Keratinocyte (primary cell): ENCODE measurements around the gene NEB. TPM values are rescaled to one million over a fixed set of nuclear protein-coding genes. Genes with fewer than 3 reads are reported as not detected.

Experiments used
- DNase-seq: peaks from one replicate; pipeline ENCODE4 v3.0.0-alpha.2; 2011; ENCODE audit warnings: low read depth, missing footprints, low spot score
- FAIRE-seq: peaks from 2 replicates; lab custom pipeline; 2011; peaks lifted over from hg19 to GRCh38; lab: Jason Lieb, UNC
- H2AFZ ChIP-seq: 2 replicates; pipeline ENCODE4 v1.6.0; 2012; ENCODE audit warnings: low read length, control low read depth, inconsistent platforms; ENCODE audit not compliant: control insufficient read depth
- H3K27ac ChIP-seq: 2 replicates; pipeline ENCODE4 v1.5.1; 2011; ENCODE audit warnings: low read length; ENCODE audit not compliant: control insufficient read depth, insufficient read depth
- H3K27me3 ChIP-seq: 3 replicates; pipeline ENCODE4 v1.6.0; 2011; ENCODE audit warnings: low read length; ENCODE audit not compliant: control insufficient read depth, insufficient read depth; ENCODE audit errors: extremely low read depth
- H3K36me3 ChIP-seq, 2 experiments: 2 replicates in 1 of 2; 3 replicates in 1 of 2; pipeline ENCODE4 v1.5.1; 2011; ENCODE audit warnings: low read length in 2 of 2, mild to moderate bottlenecking in 1 of 2; ENCODE audit not compliant: control insufficient read depth in 2 of 2, insufficient read depth in 2 of 2; ENCODE audit errors: extremely low read depth in 1 of 2
- H3K4me1 ChIP-seq: 3 replicates; pipeline ENCODE4 v1.5.1; 2011; ENCODE audit warnings: low read length; ENCODE audit not compliant: control insufficient read depth, insufficient read depth; ENCODE audit errors: extremely low read depth
- H3K4me2 ChIP-seq: 3 replicates; pipeline ENCODE4 v1.6.0; 2011; ENCODE audit warnings: low read depth, low read length; ENCODE audit not compliant: control insufficient read depth, insufficient read depth; ENCODE audit errors: extremely low read depth
- H3K4me3 ChIP-seq, 3 experiments: fragments of 200-600 bp in 1 of 3; sonication (generic) in 1 of 3; 2 replicates in 2 of 3; 3 replicates in 1 of 3; pipeline ENCODE4 v1.5.1; 2011 to 2016; ENCODE audit warnings: low read length in 3 of 3, mild to moderate bottlenecking in 3 of 3, control low read depth in 2 of 3, inconsistent platforms in 1 of 3, low read depth in 1 of 3, mixed read lengths in 1 of 3, mixed run types in 1 of 3, moderate library complexity in 1 of 3; ENCODE audit not compliant: control insufficient read depth in 2 of 3, insufficient read depth in 2 of 3; ENCODE audit errors: extremely low read depth in 1 of 3
- H3K79me2 ChIP-seq: 2 replicates; pipeline ENCODE4 v1.6.0; 2012; ENCODE audit warnings: low read length; ENCODE audit not compliant: control insufficient read depth, insufficient read depth
- H3K9ac ChIP-seq: 3 replicates; pipeline ENCODE4 v1.6.0; 2011; ENCODE audit warnings: low read length; ENCODE audit not compliant: control insufficient read depth, insufficient read depth; ENCODE audit errors: extremely low read depth
- H3K9me1 ChIP-seq: 3 replicates; pipeline ENCODE4 v1.6.0; 2011; ENCODE audit warnings: low read length; ENCODE audit not compliant: control insufficient read depth, insufficient read depth; ENCODE audit errors: extremely low read depth
- H3K9me3 ChIP-seq: 2 replicates; pipeline ENCODE4 v1.5.1; 2012; ENCODE audit warnings: low read depth, low read length; ENCODE audit not compliant: control insufficient read depth
- H4K20me1 ChIP-seq: 3 replicates; pipeline ENCODE4 v1.6.0; 2011; ENCODE audit warnings: low read length; ENCODE audit not compliant: control insufficient read depth, insufficient read depth; ENCODE audit errors: extremely low read depth
- EZH2 ChIP-seq: IDR thresholded peaks from one replicate; pipeline ENCODE4 v1.6.1; 2012; ENCODE audit warnings: inconsistent platforms, mild to moderate bottlenecking, low read length, moderate library complexity
- dilution Hi-C: fragments of 300-500 bp; cut with MboI; formaldehyde crosslinking; loops from one replicate; pipeline ENCODE4 v1.7.0; 2020; ENCODE audit warnings: low sequenced_read_pairs; ENCODE audit not compliant: extremely low pct_ligation_motif_present
- polyA plus RNA-seq, 5 experiments: library from polyadenylated mRNA; depleted of rRNA in 3 of 5; stranded (reverse) in 3 of 5; stranded (forward) in 1 of 5; unstranded in 1 of 5; fragments of >200 nt; gene quantifications; 1 replicate in 1 of 5; 2 replicates in 3 of 5; 3 replicates in 1 of 5; pipeline versions ENCODE4 v1.2.1 to v1.2.3, GENCODE V29; 2011 to 2012; ENCODE audit warnings: missing spikeins in 2 of 5, low read depth in 1 of 5, low replicate concordance in 1 of 5
- TF ChIP-seq, protein P1 (sequence below), 3 experiments: IDR thresholded peaks in 1 of 3; conservative IDR thresholded peaks in 1 of 3; optimal IDR thresholded peaks in 1 of 3; 2 replicates in 2 of 3; 3 replicates in 1 of 3; pipeline versions ENCODE3 to v1.5.1; 2011; ENCODE audit warnings: low read length in 3 of 3, mild to moderate bottlenecking in 3 of 3, moderate library complexity in 2 of 3, control low read depth in 1 of 3, inconsistent platforms in 1 of 3; ENCODE audit not compliant: insufficient read depth in 2 of 3; ENCODE audit errors: extremely low read depth in 1 of 3

Gene NEB
- polyA plus RNA-seq, 1 donor (not counting 4 experiments of a cell fraction or from before 2014, with no cell fraction given) = 0.67 TPM

DNA sequence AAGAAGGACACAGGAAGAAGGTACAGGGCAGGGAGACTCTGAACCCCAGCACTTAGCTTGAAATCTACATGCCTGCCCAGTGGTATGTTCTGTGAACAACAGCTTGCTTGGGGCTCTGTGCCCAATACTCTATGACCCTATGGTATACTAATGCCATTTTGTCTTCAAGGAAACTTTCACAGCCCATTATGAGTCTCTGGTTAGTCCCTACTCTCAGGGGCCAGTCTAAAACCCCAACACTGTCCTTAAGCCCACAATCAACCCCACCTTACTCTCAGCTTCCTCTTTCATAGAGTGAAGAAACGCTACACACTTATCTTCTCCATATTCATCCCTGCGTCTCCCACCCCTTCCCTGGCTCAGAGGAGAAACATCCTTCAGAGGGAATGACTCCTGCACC is 16.0 kb downstream of the NEB start:
- FAIRE-seq = no peak
- TF ChIP-seq, protein P1, sequence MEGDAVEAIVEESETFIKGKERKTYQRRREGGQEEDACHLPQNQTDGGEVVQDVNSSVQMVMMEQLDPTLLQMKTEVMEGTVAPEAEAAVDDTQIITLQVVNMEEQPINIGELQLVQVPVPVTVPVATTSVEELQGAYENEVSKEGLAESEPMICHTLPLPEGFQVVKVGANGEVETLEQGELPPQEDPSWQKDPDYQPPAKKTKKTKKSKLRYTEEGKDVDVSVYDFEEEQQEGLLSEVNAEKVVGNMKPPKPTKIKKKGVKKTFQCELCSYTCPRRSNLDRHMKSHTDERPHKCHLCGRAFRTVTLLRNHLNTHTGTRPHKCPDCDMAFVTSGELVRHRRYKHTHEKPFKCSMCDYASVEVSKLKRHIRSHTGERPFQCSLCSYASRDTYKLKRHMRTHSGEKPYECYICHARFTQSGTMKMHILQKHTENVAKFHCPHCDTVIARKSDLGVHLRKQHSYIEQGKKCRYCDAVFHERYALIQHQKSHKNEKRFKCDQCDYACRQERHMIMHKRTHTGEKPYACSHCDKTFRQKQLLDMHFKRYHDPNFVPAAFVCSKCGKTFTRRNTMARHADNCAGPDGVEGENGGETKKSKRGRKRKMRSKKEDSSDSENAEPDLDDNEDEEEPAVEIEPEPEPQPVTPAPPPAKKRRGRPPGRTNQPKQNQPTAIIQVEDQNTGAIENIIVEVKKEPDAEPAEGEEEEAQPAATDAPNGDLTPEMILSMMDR (optimal IDR thresholded peaks at IDR 0.05 in 1 of 3, IDR thresholded peaks at IDR 0.05 in 1 of 3, conservative IDR thresholded peaks at IDR 0.05 in 1 of 3; ENCODE audit: extremely low read depth in 1 of 3, insufficient read depth in 2 of 3, low read length in 3 of 3) = no peak
- TF ChIP-seq EZH2 = no peak
- dilution Hi-C loops = no loop called here

DNA sequence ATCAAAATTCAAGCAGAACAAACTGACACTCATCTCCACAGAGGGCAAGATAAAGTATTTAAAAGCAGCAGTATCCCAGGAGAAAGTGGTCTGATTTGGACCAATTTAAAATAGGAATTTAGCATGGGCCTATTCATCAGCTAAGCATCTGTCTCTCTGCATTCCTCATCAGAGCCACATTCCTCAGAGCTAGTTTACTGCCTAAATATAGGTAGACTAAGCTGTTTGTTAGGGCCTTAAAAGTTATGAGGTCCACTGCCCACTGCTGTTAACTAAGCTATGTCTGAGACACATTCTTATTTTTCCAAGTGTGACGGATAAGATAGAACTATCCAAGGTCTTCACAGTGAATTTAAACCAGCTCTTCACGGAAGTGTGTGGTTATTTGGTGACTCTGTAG is 17.6 kb downstream of the NEB start:
- no peak overlapping the region for H3K9ac ChIP-seq
- H4K20me1 ChIP-seq = no peaks in the 10 kb centered on the region
- H3K27ac ChIP-seq = no peak overlapping the region
- no peaks in the 10 kb centered on the region for H3K9me1 ChIP-seq
- dilution Hi-C loops = no loop called here
- no peaks in the 10 kb centered on the region for H3K27me3 ChIP-seq
- no peaks in the 10 kb centered on the region for H3K4me1 ChIP-seq
- TF ChIP-seq, protein P1 (optimal IDR thresholded peaks at IDR 0.05 in 1 of 3, IDR thresholded peaks at IDR 0.05 in 1 of 3, conservative IDR thresholded peaks at IDR 0.05 in 1 of 3; ENCODE audit: extremely low read depth in 1 of 3, insufficient read depth in 2 of 3, low read length in 3 of 3) = no peak
- TF ChIP-seq EZH2 = no peak
- no peaks in the 10 kb centered on the region for H3K9me3 ChIP-seq
- no peak for FAIRE-seq
- H3K36me3 ChIP-seq = no peaks in the 10 kb centered on the region
- no peak overlapping the region for H3K4me2 ChIP-seq
- no peaks in the 10 kb centered on the region for H3K79me2 ChIP-seq
- H3K4me3 ChIP-seq = no peak overlapping the region
- H2AFZ ChIP-seq = no peak overlapping the region
- DNase-seq = no peak

More for the DNA sequence above, 16.0 kb downstream of the NEB start:
- no peaks in the 10 kb centered on the region for H3K79me2 ChIP-seq
- H3K4me2 ChIP-seq = no peak overlapping the region
- no peaks in the 10 kb centered on the region for H3K9me1 ChIP-seq
- no peaks in the 10 kb centered on the region for H4K20me1 ChIP-seq
- H3K4me3 ChIP-seq = no peak overlapping the region
- no peak overlapping the region for H3K27ac ChIP-seq
- H2AFZ ChIP-seq = no peak overlapping the region
- H3K27me3 ChIP-seq = no peaks in the 10 kb centered on the region
- no peak overlapping the region for H3K9ac ChIP-seq
- no peak for DNase-seq
- no peaks in the 10 kb centered on the region for H3K36me3 ChIP-seq
- no peaks in the 10 kb centered on the region for H3K4me1 ChIP-seq
- no peaks in the 10 kb centered on the region for H3K9me3 ChIP-seq
